HepG2 (cell line): ENCODE measurements around the gene HMGN4. TPM values are rescaled to one million over a fixed set of nuclear protein-coding genes. Genes with fewer than 3 reads are reported as not detected.

ENCODE experiments used
- CBX1 ChIP-seq: IDR thresholded peaks from one replicate; pipeline ENCODE4 v1.6.1; 2016; ENCODE audit warnings: antibody characterized with exemption, low read depth
- FOSL1 ChIP-seq: sonication (generic); formaldehyde crosslinking; IDR thresholded peaks from 2 replicates; pipeline ENCODE4 v1.9.0; 2021; ENCODE audit warnings: missing genetic modification reagents, borderline replicate concordance
- FOXA3 ChIP-seq: IDR thresholded peaks from 2 replicates; pipeline ENCODE4 v1.6.1; 2016; ENCODE audit warnings: missing genetic modification reagents, missing compliant biosample characterization
- PHF5A ChIP-seq: IDR thresholded peaks from one replicate; pipeline ENCODE4 v1.6.1; 2018; ENCODE audit warnings: low read depth, missing genetic modification reagents; ENCODE audit not compliant: unreplicated experiment
- RXRB ChIP-seq: IDR thresholded peaks from 2 replicates; pipeline ENCODE4 v1.6.1; 2016; ENCODE audit warnings: borderline replicate concordance, missing genetic modification reagents, missing compliant biosample characterization
- ZNF274 ChIP-seq: sonication (generic); formaldehyde crosslinking; IDR thresholded peaks from 2 replicates; pipeline ENCODE4 v1.5.1; 2020; ENCODE audit warnings: mild to moderate bottlenecking, missing genetic modification reagents
- ZNF44 ChIP-seq: sonication (generic); formaldehyde crosslinking; IDR thresholded peaks from 2 replicates; pipeline ENCODE4 v1.5.1; 2020; ENCODE audit warnings: mild to moderate bottlenecking, missing genetic modification reagents
- ZNF607 ChIP-seq: sonication (generic); formaldehyde crosslinking; IDR thresholded peaks from 2 replicates; pipeline ENCODE4 v1.5.1; 2020; ENCODE audit warnings: missing genetic modification reagents, mild to moderate bottlenecking, borderline replicate concordance
- ZNF616 ChIP-seq: sonication (generic); formaldehyde crosslinking; IDR thresholded peaks from 2 replicates; pipeline ENCODE4 v1.5.0; 2020; ENCODE audit warnings: low read depth, mild to moderate bottlenecking, missing genetic modification reagents
- ZNF816 ChIP-seq: sonication (generic); formaldehyde crosslinking; IDR thresholded peaks from 2 replicates; pipeline ENCODE4 v1.8.0; 2022; ENCODE audit warnings: missing genetic modification reagents, mild to moderate bottlenecking, borderline replicate concordance
- polyA plus RNA-seq, 8 experiments: library from polyadenylated mRNA; depleted of rRNA in 3 of 8; stranded (reverse) in 7 of 8; unstranded in 1 of 8; fragments of >200 nt; fragmentation: Illumina TruSeq in 4 of 8; extraction: Trizol in 4 of 8; gene quantifications; 2 replicates each; pipeline versions ENCODE4 v1.2.1 to v1.2.3, GENCODE V29; 2011 to 2016; ENCODE audit warnings: low read depth in 4 of 8, missing spikeins in 1 of 8, mixed read lengths in 1 of 8; ENCODE audit not compliant: insufficient read depth in 1 of 8
- total RNA-seq, 5 experiments: library from RNA; depleted of rRNA; stranded (reverse); fragments of >200 nt; fragmentation: Illumina TruSeq; extraction: Trizol; gene quantifications; 2 replicates each; pipeline ENCODE4 v1.2.3, GENCODE V29; 2016; ENCODE audit warnings: low read depth in 1 of 5
- TF ChIP-seq, protein P1 (sequence below): sonication (generic); formaldehyde crosslinking; IDR thresholded peaks from 2 replicates; pipeline ENCODE4 v1.5.1; 2020; ENCODE audit warnings: mild to moderate bottlenecking, missing genetic modification reagents, borderline replicate concordance
- TF ChIP-seq, protein P2 (sequence below): sonication (generic); formaldehyde crosslinking; IDR thresholded peaks from 2 replicates; pipeline ENCODE4 v1.5.0; 2020; ENCODE audit warnings: missing genetic modification reagents
- TF ChIP-seq, protein P3 (sequence below): sonication (generic); formaldehyde crosslinking; IDR thresholded peaks from 2 replicates; pipeline ENCODE4 v1.5.0; 2020; ENCODE audit warnings: missing genetic modification reagents
- TF ChIP-seq, protein P4 (sequence below): sonication (generic); formaldehyde crosslinking; IDR thresholded peaks from 2 replicates; pipeline ENCODE4 v1.4.0; 2020; ENCODE audit warnings: missing genetic modification reagents
- TF ChIP-seq, protein P5 (sequence below): sonication (generic); formaldehyde crosslinking; IDR thresholded peaks from 2 replicates; pipeline ENCODE4 v1.8.0; 2022; ENCODE audit warnings: missing genetic modification reagents, low read depth, mild to moderate bottlenecking, borderline replicate concordance
- TF ChIP-seq, protein P6 (sequence below): sonication (generic); formaldehyde crosslinking; conservative IDR thresholded peaks from 2 replicates; pipeline ENCODE4 v1.8.1; 2023; ENCODE audit warnings: missing genetic modification reagents
- TF ChIP-seq, protein P7 (sequence below): sonication (generic); formaldehyde crosslinking; IDR thresholded peaks from 2 replicates; pipeline ENCODE4 v1.9.0; 2021; ENCODE audit warnings: missing genetic modification reagents, mild to moderate bottlenecking, borderline replicate concordance

HMGN4 gene
- total and polyA plus RNA-seq, 2 of the 13 experiments (the other 11 are each of a cell fraction or from before 2014, with no cell fraction given): 39.9 to 52.1 TPM

DNA sequence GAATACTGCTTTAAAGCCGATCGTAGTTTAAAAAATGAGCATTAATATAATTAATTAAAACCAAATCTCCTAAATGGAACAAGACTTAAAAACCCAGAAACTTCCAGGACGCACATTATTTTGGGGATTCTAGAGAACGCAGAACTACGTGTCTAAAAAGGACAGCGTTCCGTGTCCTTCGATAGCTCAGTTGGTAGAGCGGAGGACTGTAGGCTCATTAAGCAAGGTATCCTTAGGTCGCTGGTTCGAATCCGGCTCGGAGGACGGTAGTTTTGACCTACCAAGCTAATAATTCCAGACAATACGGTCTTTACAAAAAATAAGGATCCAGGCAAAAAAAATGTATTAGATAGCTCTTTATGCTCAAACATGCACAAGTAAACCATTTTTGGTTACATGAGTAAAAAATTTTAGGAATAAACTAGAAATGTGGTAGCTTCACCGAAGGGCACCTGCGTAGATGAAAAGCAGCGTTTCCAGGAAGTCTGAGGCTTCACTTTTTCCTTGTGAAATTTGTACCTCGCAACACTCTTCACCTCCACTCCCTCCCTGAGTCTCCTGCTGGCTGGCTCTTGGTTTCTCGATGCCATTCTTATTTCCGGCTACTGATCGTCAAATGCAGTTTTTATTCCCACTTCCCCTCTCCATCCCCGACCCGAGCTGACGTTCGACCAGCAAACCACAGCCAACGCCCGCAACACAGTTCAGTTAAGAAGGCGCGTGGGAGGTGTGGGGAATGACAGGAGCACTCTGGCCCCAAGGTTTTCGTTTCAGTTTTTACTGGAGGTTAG lies 39.0 kb downstream of the HMGN4 start (continued):
- TF ChIP-seq ZNF816 (CRISPR knock-in tag) (no peak), CBX1 (no peak), ZNF607 (no peak), RXRB (peak; percentile 47; the same call in 1 of the 2 replicates), ZNF274 (CRISPR knock-in tag) (no peak), ZNF616 (CRISPR knock-in tag) (no peak), PHF5A (peak; percentile 48), ZNF44 (no peak), FOXA3 (CRISPR knock-in tag) (peak; percentile 52; the same call in 1 of the 2 replicates), FOSL1 (CRISPR knock-in tag) (no peak)
- TF ChIP-seq, protein P1, sequence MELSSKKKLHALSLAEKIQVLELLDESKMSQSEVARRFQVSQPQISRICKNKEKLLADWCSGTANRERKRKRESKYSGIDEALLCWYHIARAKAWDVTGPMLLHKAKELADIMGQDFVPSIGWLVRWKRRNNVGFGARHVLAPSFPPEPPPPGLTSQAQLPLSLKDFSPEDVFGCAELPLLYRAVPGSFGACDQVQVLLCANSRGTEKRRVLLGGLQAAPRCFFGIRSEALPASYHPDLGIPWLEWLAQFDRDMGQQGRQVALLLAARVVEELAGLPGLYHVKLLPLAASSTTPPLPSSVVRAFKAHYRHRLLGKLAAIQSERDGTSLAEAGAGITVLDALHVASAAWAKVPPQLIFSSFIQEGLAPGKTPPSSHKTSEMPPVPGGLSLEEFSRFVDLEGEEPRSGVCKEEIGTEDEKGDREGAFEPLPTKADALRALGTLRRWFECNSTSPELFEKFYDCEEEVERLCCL: no peak
- TF ChIP-seq, protein P2, sequence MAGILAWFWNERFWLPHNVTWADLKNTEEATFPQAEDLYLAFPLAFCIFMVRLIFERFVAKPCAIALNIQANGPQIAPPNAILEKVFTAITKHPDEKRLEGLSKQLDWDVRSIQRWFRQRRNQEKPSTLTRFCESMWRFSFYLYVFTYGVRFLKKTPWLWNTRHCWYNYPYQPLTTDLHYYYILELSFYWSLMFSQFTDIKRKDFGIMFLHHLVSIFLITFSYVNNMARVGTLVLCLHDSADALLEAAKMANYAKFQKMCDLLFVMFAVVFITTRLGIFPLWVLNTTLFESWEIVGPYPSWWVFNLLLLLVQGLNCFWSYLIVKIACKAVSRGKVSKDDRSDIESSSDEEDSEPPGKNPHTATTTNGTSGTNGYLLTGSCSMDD (CRISPR knock-in tag): no peak
- TF ChIP-seq, protein P3, sequence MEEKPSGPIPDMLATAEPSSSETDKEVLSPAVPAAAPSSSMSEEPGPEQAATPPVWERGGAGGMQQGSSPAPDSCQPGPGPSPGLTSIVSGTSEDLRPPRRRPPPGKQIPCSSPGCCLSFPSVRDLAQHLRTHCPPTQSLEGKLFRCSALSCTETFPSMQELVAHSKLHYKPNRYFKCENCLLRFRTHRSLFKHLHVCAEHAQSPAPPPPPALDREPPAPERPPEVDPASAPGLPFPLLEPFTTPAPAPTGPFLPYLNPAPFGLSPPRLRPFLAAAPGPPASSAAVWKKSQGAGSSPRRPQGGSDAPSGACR: no peak
- TF ChIP-seq, protein P4, sequence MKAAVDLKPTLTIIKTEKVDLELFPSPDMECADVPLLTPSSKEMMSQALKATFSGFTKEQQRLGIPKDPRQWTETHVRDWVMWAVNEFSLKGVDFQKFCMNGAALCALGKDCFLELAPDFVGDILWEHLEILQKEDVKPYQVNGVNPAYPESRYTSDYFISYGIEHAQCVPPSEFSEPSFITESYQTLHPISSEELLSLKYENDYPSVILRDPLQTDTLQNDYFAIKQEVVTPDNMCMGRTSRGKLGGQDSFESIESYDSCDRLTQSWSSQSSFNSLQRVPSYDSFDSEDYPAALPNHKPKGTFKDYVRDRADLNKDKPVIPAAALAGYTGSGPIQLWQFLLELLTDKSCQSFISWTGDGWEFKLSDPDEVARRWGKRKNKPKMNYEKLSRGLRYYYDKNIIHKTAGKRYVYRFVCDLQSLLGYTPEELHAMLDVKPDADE (CRISPR knock-in tag): no peak
- TF ChIP-seq, protein P5, sequence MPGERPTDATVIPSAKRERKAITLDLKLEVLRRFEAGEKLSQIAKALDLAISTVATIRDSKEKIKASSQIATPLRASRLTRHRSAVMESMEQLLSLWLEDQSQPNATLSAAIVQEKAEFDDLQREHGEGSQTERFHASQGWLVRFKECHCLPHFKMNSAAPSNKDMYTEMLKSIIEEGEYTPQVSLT: no peak
- TF ChIP-seq, protein P6, sequence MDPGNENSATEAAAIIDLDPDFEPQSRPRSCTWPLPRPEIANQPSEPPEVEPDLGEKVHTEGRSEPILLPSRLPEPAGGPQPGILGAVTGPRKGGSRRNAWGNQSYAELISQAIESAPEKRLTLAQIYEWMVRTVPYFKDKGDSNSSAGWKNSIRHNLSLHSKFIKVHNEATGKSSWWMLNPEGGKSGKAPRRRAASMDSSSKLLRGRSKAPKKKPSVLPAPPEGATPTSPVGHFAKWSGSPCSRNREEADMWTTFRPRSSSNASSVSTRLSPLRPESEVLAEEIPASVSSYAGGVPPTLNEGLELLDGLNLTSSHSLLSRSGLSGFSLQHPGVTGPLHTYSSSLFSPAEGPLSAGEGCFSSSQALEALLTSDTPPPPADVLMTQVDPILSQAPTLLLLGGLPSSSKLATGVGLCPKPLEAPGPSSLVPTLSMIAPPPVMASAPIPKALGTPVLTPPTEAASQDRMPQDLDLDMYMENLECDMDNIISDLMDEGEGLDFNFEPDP (CRISPR knock-in tag): no peak
- TF ChIP-seq, protein P7, sequence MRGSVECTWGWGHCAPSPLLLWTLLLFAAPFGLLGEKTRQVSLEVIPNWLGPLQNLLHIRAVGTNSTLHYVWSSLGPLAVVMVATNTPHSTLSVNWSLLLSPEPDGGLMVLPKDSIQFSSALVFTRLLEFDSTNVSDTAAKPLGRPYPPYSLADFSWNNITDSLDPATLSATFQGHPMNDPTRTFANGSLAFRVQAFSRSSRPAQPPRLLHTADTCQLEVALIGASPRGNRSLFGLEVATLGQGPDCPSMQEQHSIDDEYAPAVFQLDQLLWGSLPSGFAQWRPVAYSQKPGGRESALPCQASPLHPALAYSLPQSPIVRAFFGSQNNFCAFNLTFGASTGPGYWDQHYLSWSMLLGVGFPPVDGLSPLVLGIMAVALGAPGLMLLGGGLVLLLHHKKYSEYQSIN (CRISPR knock-in tag): no peak
